GM12878 (cell line): ENCODE data around the gene CCR7. TPM values are rescaled to one million over a fixed set of nuclear protein-coding genes. Genes with fewer than 3 reads are reported as not detected.

Experiments used
- ATAC-seq: fragments of 200-7000 bp; cut with Tn5 transposase; 3 replicates; pipeline ENCODE4 v1.9.1; 2020; ENCODE audit warnings: mild to moderate bottlenecking, moderate library complexity
- BruUV-seq: library from RNA; stranded (reverse); fragments of 400-500 nt; replicated peaks from 2 replicates; lab custom pipeline; 2021; lab: Mats Ljungman, UMichigan
- CTCF ChIA-PET: fragments of 300-600 bp; sonication (Branson Sonifier 250); formaldehyde crosslinking; extraction: SDS; loops from one replicate; lab custom pipeline; 2021; ENCODE audit warnings: inconsistent platforms; lab: Yijun Ruan, JAX
- POLR2A ChIA-PET: fragments of 350-600 bp; formaldehyde crosslinking; extraction: SDS; loops from one replicate; lab custom pipeline; 2021; ENCODE audit warnings: inconsistent platforms; lab: Charles Lee
- RAD21 ChIA-PET: fragments of 300-600 bp; sonication (Branson Sonifier 250); formaldehyde crosslinking; loops from one replicate; lab custom pipeline; 2023; ENCODE audit warnings: antibody characterized with exemption; ENCODE audit not compliant: unreplicated experiment; lab: Charles Lee
- SMC1A ChIA-PET: fragments of 300-600 bp; sonication (Branson Sonifier 250); formaldehyde crosslinking; loops from one replicate; lab custom pipeline; 2023; ENCODE audit not compliant: unreplicated experiment, uncharacterized antibody; lab: Charles Lee
- DNase-seq: peaks from one replicate; pipeline ENCODE4 v3.0.0-alpha.2; 2011; ENCODE audit warnings: low read depth, low spot score
- FAIRE-seq: peaks from 3 replicates; lab custom pipeline; 2011; peaks lifted over from hg19 to GRCh38; lab: Jason Lieb, UNC
- H2AFZ ChIP-seq: 2 replicates; pipeline ENCODE4 v1.6.0; 2011; ENCODE audit warnings: low read depth, low read length, control low read depth; ENCODE audit not compliant: control insufficient read depth
- H3K27ac ChIP-seq: 2 replicates; pipeline ENCODE4 v1.5.1; 2011; ENCODE audit warnings: control low read depth; ENCODE audit not compliant: control insufficient read depth, insufficient read depth
- H3K27me3 ChIP-seq, 2 experiments: replicated peaks in 1 of 2; 2 replicates each; pipeline versions ENCODE4 v1.6.0 to v1.6.1; 2011; ENCODE audit warnings: low read length in 1 of 2; ENCODE audit not compliant: control insufficient read depth in 2 of 2, insufficient read depth in 2 of 2
- H3K36me3 ChIP-seq, 2 experiments: 2 replicates each; pipeline ENCODE4 v1.5.1; 2011; ENCODE audit warnings: low read length in 1 of 2; ENCODE audit not compliant: control insufficient read depth in 2 of 2, insufficient read depth in 2 of 2
- H3K4me1 ChIP-seq: 2 replicates; pipeline ENCODE4 v1.6.1; 2011; ENCODE audit warnings: mild to moderate bottlenecking, low read length, moderate library complexity, mixed read lengths; ENCODE audit not compliant: control insufficient read depth, insufficient read depth
- H3K4me2 ChIP-seq: 2 replicates; pipeline ENCODE4 v1.6.0; 2011; ENCODE audit warnings: control low read depth; ENCODE audit not compliant: control insufficient read depth, insufficient read depth
- H3K4me3 ChIP-seq: fragments of 200-600 bp; sonication (generic); 2 replicates; pipeline ENCODE4 v1.5.1; 2016
- H3K79me2 ChIP-seq: 2 replicates; pipeline ENCODE4 v1.6.0; 2011; ENCODE audit warnings: low read length; ENCODE audit not compliant: control insufficient read depth, insufficient read depth
- H3K9ac ChIP-seq: 2 replicates; pipeline ENCODE4 v1.8.0; 2011; ENCODE audit warnings: low read length, control low read depth, mixed read lengths; ENCODE audit not compliant: control insufficient read depth, insufficient read depth
- H3K9me3 ChIP-seq: replicated peaks from 3 replicates; pipeline ENCODE4 v1.5.1; 2011; ENCODE audit warnings: mild to moderate bottlenecking, low read length; ENCODE audit not compliant: control insufficient read depth, insufficient read depth
- H4K20me1 ChIP-seq: 2 replicates; pipeline ENCODE4 v1.6.0; 2011; ENCODE audit not compliant: control insufficient read depth, insufficient read depth
- BHLHE40 ChIP-seq, 2 experiments: fragments of 450-650 bp in 1 of 2; IDR thresholded peaks; 2 replicates each; pipeline ENCODE4 v1.6.1; 2011 to 2017; ENCODE audit warnings: low read depth in 2 of 2, borderline replicate concordance in 1 of 2, improper control_type of control experiment in 1 of 2, low read length in 1 of 2, mild to moderate bottlenecking in 1 of 2
- CBFB ChIP-seq: IDR thresholded peaks from 2 replicates; pipeline ENCODE4 v1.6.1; 2016; ENCODE audit warnings: antibody characterized with exemption, low read depth
- CHD2 ChIP-seq: IDR thresholded peaks from 2 replicates; pipeline ENCODE4 v1.6.1; 2011; ENCODE audit warnings: low read depth, low read length, improper control_type of control experiment, borderline replicate concordance
- JUNB ChIP-seq: IDR thresholded peaks from 2 replicates; pipeline ENCODE4 v1.6.1; 2016; ENCODE audit warnings: antibody characterized with exemption, mild to moderate bottlenecking
- KLF5 ChIP-seq: fragments of 450-650 bp; IDR thresholded peaks from 2 replicates; pipeline ENCODE4 v1.6.1; 2014; ENCODE audit warnings: mild to moderate bottlenecking; ENCODE audit not compliant: partially characterized antibody
- MTA2 ChIP-seq: fragments of 450-650 bp; IDR thresholded peaks from 2 replicates; pipeline ENCODE4 v1.6.1; 2016; ENCODE audit warnings: low read depth, mild to moderate bottlenecking, moderate library complexity
- MYB ChIP-seq: fragments of 150-350 bp; IDR thresholded peaks from 2 replicates; pipeline ENCODE4 v1.6.1; 2014; ENCODE audit warnings: mild to moderate bottlenecking, low read depth, low read length, borderline replicate concordance
- NFYA ChIP-seq: IDR thresholded peaks from 2 replicates; pipeline ENCODE4 v1.6.1; 2011; ENCODE audit warnings: low read depth, mild to moderate bottlenecking, low read length, improper control_type of control experiment, borderline replicate concordance
- PAX5 ChIP-seq: IDR thresholded peaks from 2 replicates; pipeline ENCODE4 v1.6.1; 2011; ENCODE audit warnings: low read depth, low read length, borderline replicate concordance
- TBL1XR1 ChIP-seq: IDR thresholded peaks from 2 replicates; pipeline ENCODE4 v1.6.1; 2012; ENCODE audit warnings: low read depth, low read length, improper control_type of control experiment
- YY1 ChIP-seq: IDR thresholded peaks from 2 replicates; pipeline ENCODE4 v1.6.1; 2011; ENCODE audit warnings: low read depth, mild to moderate bottlenecking, low read length
- ZNF207 ChIP-seq: fragments of 450-650 bp; IDR thresholded peaks from 2 replicates; pipeline ENCODE4 v1.6.1; 2014; ENCODE audit warnings: antibody characterized with exemption, mild to moderate bottlenecking, borderline replicate concordance
- WGBS: methylation state at CpG from one replicate; pipeline ENCODE4 v1.1.6; 2016; ENCODE audit warnings: low lambda C conversion rate; ENCODE audit not compliant: insufficient replicate concordance, insufficient coverage; ENCODE audit errors: missing lambda C conversion rate; 5-methylcytosine and 5-hydroxymethylcytosine counted together
- in situ Hi-C: fragments of 300-500 bp; cut with MboI; formaldehyde crosslinking; loops from 9 replicates; pipeline ENCODE4 v1.14.3; 2018; ENCODE audit warnings: mixed read lengths
- intact Hi-C: fragments of 100-400 bp; cut with micrococcal nuclease; formaldehyde crosslinking; loops from one replicate; pipeline ENCODE4 v1.14.2; 2022; ENCODE audit not compliant: unreplicated experiment
- polyA plus RNA-seq, 11 experiments: library from polyadenylated mRNA; depleted of rRNA in 4 of 11; unstranded in 6 of 11; stranded (reverse) in 5 of 11; fragments of >200 nt; fragmentation: Nextera tagmentation in 4 of 11; fragmentation: Illumina TruSeq in 1 of 11; extraction: Ambion mirVana in 4 of 11; extraction: Trizol in 1 of 11; gene quantifications; 1 replicate in 1 of 11; 2 replicates in 10 of 11; pipeline versions ENCODE4 v1.2.1 to v1.2.3, GENCODE V29; 2011 to 2016; ENCODE audit warnings: inconsistent platforms in 2 of 11, missing spikeins in 2 of 11, low read depth in 1 of 11
- total RNA-seq, 4 experiments: library from RNA; depleted of rRNA in 3 of 4; stranded (reverse); fragments of >200 nt in 3 of 4; fragmentation: Illumina TruSeq in 1 of 4; extraction: Trizol in 1 of 4; gene quantifications; 2 replicates each; pipeline versions ENCODE4 v1.2.1 to v1.2.3, GENCODE V29; 2013 to 2021
- TF ChIP-seq, protein P1 (sequence below): fragments of 450-650 bp; IDR thresholded peaks from 2 replicates; pipeline ENCODE4 v1.6.1; 2017; ENCODE audit warnings: low read depth, mild to moderate bottlenecking, moderate library complexity
- TF ChIP-seq, protein P2 (sequence below): fragments of 450-650 bp; conservative IDR thresholded peaks from 2 replicates; pipeline ENCODE4 v1.6.1; 2017; ENCODE audit warnings: mild to moderate bottlenecking, moderate library complexity

Gene CCR7
- total and polyA plus RNA-seq, 10 of the 15 experiments (the other 5 are each of a cell fraction or from before 2014, with no cell fraction given) = 131 to 1,171 (median 260) TPM

DNA sequence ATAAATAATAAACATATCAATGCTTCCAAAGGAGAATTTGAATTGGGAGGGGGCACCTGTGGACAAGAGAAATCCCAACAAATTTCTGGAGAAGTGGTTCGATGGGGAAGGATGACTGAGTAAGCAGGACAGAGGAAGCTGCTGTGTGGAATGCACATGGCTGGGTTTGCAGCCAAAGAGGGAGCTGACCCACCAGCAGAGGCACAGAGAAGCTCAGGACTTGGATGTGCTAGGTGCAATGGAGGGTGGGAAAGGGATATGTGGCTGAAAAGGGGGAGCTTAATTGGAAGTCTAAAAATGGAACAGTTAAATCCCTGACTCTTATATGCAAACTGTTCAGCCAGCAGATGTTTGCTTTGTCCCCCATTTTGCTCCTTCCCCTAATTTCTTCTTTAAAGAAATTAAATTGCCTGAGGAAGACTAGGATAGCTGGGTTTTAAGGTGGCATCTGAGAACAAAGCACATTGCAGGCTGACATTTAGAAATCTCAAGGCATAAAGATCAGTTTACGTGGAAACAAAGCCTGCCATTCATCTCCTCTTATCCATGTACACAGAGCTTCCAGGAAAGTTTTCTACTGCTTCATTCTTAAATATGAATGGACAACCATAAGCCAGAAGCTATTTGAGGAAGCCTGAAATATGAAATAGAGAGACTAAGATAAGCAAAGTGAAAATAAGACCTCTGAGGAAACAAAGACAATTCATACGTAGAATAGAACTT, 40.9 kb downstream of the CCR7 start:
- Histone ChIP-seq H3K79me2 (no peaks in the 10 kb centered on the region), H3K4me2 (no peak overlapping the region), H3K9ac (no peak overlapping the region), H3K9me3 (peaks cover 5% of the 10 kb centered on the region; the same call in 2 of the 3 replicates), H3K4me1 (no peaks in the 10 kb centered on the region), H4K20me1 (no peaks in the 10 kb centered on the region), H2AFZ (no peak overlapping the region), H3K4me3 (no peak overlapping the region), H3K27me3 (no peaks in the 10 kb centered on the region; a peak in 1 of 4 replicates), H3K36me3 (no peaks in the 10 kb centered on the region), H3K27ac (no peak overlapping the region)
- ChIA-PET SMC1A (interaction anchor here (1.0 kb wide), 1 partner anchor 12 kb away, joined by 3 read pairs; no protein-coding TSS in a partner anchor), RAD21 (interaction anchor here (1.3 to 1.5 kb wide), 2 partner anchors 9 to 48 kb away, joined by 4 to 5 read pairs; no protein-coding TSS in a partner anchor), POLR2A (interaction anchor here (0.8 kb wide), 1 partner anchor 26 kb away, joined by 3 read pairs; no protein-coding TSS in a partner anchor), CTCF (interaction anchor here (0.7 to 19.2 kb wide), 5 partner anchors 9 to 109 kb away, joined by 3 to 289 read pairs (median 4); partner anchors contain the start of gene IGFBP4)
- no peak for DNase-seq
- no peak for TF ChIP-seq MYB
- no peak for TF ChIP-seq ZNF207
- TF ChIP-seq, protein P1, sequence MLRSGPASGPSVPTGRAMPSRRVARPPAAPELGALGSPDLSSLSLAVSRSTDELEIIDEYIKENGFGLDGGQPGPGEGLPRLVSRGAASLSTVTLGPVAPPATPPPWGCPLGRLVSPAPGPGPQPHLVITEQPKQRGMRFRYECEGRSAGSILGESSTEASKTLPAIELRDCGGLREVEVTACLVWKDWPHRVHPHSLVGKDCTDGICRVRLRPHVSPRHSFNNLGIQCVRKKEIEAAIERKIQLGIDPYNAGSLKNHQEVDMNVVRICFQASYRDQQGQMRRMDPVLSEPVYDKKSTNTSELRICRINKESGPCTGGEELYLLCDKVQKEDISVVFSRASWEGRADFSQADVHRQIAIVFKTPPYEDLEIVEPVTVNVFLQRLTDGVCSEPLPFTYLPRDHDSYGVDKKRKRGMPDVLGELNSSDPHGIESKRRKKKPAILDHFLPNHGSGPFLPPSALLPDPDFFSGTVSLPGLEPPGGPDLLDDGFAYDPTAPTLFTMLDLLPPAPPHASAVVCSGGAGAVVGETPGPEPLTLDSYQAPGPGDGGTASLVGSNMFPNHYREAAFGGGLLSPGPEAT = no peak
- TF ChIP-seq, protein P2, sequence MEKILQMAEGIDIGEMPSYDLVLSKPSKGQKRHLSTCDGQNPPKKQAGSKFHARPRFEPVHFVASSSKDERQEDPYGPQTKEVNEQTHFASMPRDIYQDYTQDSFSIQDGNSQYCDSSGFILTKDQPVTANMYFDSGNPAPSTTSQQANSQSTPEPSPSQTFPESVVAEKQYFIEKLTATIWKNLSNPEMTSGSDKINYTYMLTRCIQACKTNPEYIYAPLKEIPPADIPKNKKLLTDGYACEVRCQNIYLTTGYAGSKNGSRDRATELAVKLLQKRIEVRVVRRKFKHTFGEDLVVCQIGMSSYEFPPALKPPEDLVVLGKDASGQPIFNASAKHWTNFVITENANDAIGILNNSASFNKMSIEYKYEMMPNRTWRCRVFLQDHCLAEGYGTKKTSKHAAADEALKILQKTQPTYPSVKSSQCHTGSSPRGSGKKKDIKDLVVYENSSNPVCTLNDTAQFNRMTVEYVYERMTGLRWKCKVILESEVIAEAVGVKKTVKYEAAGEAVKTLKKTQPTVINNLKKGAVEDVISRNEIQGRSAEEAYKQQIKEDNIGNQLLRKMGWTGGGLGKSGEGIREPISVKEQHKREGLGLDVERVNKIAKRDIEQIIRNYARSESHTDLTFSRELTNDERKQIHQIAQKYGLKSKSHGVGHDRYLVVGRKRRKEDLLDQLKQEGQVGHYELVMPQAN = no peak
- TF ChIP-seq YY1 = no peak
- no peak for TF ChIP-seq PAX5
- TF ChIP-seq BHLHE40 (IDR thresholded peaks at IDR 0.05; ENCODE audit: borderline replicate concordance in 1 of 2, low read depth in 2 of 2, low read length in 1 of 2) = no peak
- no peak for TF ChIP-seq MTA2
- TF ChIP-seq CBFB = no peak
- TF ChIP-seq TBL1XR1 = no peak
- no peak for TF ChIP-seq JUNB
- no peak for TF ChIP-seq KLF5
- TF ChIP-seq NFYA = no peak
- TF ChIP-seq CHD2 = no peak
- intact Hi-C loops = no loop called here
- BruUV-seq = no TSS peak
- WGBS = 12% methylated on average over 3 of the region's 3 CpGs
- FAIRE-seq = no peak
- in situ Hi-C loops = no loop called here
- no peak for ATAC-seq
